ENCODE measurements around the gene ITGA5. TPM values are rescaled to one million over a fixed set of nuclear protein-coding genes. Genes with fewer than 3 reads are reported as not detected.

ITGA5 gene
- total RNA-seq, 1 donor from 2014 or later: 95.0 TPM

GRCh38 chr12:54372113-54372806 lies 46.8 kb downstream of the ITGA5 start:
- no peak for DNase-seq (ENCODE audit: extremely low spot score in 2 of 2)
- intact Hi-C loops (cut with DNase I): no loop called here
- H3K36me3 ChIP-seq: no peaks in the 10 kb centered on the region
- no peak overlapping the region for H3K4me3 ChIP-seq
- H3K27ac ChIP-seq: peak overlapping the region; percentile 93
- no peaks in the 10 kb centered on the region for H3K9me3 ChIP-seq
- H3K27me3 ChIP-seq: no peaks in the 10 kb centered on the region
- TF ChIP-seq POLR2AphosphoS5 (IDR thresholded peaks at IDR 0.05; ENCODE audit: insufficient read depth in 1 of 2, low read depth in 1 of 2) (no peak), POLR2A (IDR thresholded peaks at IDR 0.05) (no peak), CTCF (IDR thresholded peaks at IDR 0.05) (no peak)
- H3K4me1 ChIP-seq: peaks cover 60% of the 10 kb centered on the region

- intact Hi-C loops (cut with DNase I): no loop called here
- Histone ChIP-seq H3K9me3 (no peaks in the 10 kb centered on the region), H3K4me1 (peaks cover 52% of the 10 kb centered on the region), H3K4me3 (no peak overlapping the region), H3K27ac (peak overlapping the region; percentile 93), H3K36me3 (no peaks in the 10 kb centered on the region), H3K27me3 (no peaks in the 10 kb centered on the region)
- no peak for TF ChIP-seq CTCF (IDR thresholded peaks at IDR 0.05)
- TF ChIP-seq POLR2A (IDR thresholded peaks at IDR 0.05): no peak
- peak in 1 of 2 donors; percentile 69 for TF ChIP-seq POLR2AphosphoS5 (IDR thresholded peaks at IDR 0.05; ENCODE audit: insufficient read depth in 1 of 2, low read depth in 1 of 2)
- no peak for DNase-seq (ENCODE audit: extremely low spot score in 2 of 2)
These were observed 47.5 kb downstream of the ITGA5 start for GRCh38 chr12:54371328-54372112.

GRCh38 chr12:54370171-54370730 lies 48.8 kb downstream of the ITGA5 start:
- H3K27me3 ChIP-seq: no peaks in the 10 kb centered on the region
- intact Hi-C loops (cut with DNase I): no loop called here
- H3K4me1 ChIP-seq: peaks cover 40% of the 10 kb centered on the region
- H3K9me3 ChIP-seq: no peaks in the 10 kb centered on the region
- H3K4me3 ChIP-seq: peak overlapping the region; percentile 42 to 62
- H3K36me3 ChIP-seq: no peaks in the 10 kb centered on the region
- no peak for DNase-seq (ENCODE audit: extremely low spot score in 2 of 2)
- TF ChIP-seq POLR2A (IDR thresholded peaks at IDR 0.05) (peak in 1 of 2 donors; percentile 22), CTCF (IDR thresholded peaks at IDR 0.05) (peak; percentile 30 to 93 (median 91)), POLR2AphosphoS5 (IDR thresholded peaks at IDR 0.05; ENCODE audit: insufficient read depth in 1 of 2, low read depth in 1 of 2) (peak in 1 of 2 donors; percentile 72)
- H3K27ac ChIP-seq: peak overlapping the region; percentile 93

- H3K4me1 ChIP-seq: peaks cover 34% of the 10 kb centered on the region
- H3K27me3 ChIP-seq: no peaks in the 10 kb centered on the region
- intact Hi-C loops (cut with DNase I): loop anchor here (10.0 kb wide), 2 partner anchors 115 to 155 kb away; no protein-coding TSS in a partner anchor
- TF ChIP-seq POLR2A (IDR thresholded peaks at IDR 0.05) (no peak), POLR2AphosphoS5 (IDR thresholded peaks at IDR 0.05; ENCODE audit: insufficient read depth in 1 of 2, low read depth in 1 of 2) (no peak), CTCF (IDR thresholded peaks at IDR 0.05) (no peak)
- H3K4me3 ChIP-seq: peak overlapping the region; percentile 42 to 62
- peak overlapping the region; percentile 93 for H3K27ac ChIP-seq
- H3K9me3 ChIP-seq: no peaks in the 10 kb centered on the region
- DNase-seq (ENCODE audit: extremely low spot score in 2 of 2): no peak
- H3K36me3 ChIP-seq: no peaks in the 10 kb centered on the region
These were observed 49.4 kb downstream of the ITGA5 start for GRCh38 chr12:54369597-54370131.
